Endometrial microvascular endothelial cells (primary cell): ENCODE measurements around the gene SRPRB. TPM values are rescaled to one million over a fixed set of nuclear protein-coding genes. Genes with fewer than 3 reads are reported as not detected.
"Not testable (repeated sequence)": the region's sequence is repeated elsewhere in the genome, so short reads cannot be mapped to it uniquely, and the experiment has no call there.

Experiments used
- in situ Hi-C: cut with HindIII; loops from 2 replicates; pipeline ENCODE4 v1.10.0; 2017; ENCODE audit warnings: low sequenced_read_pairs, low pct_unique_long_range_greater_than_20kb; ENCODE audit errors: inconsistent ontology term
- total RNA-seq: library from RNA; depleted of rRNA; stranded (reverse); fragments of >200 nt; gene quantifications from one replicate; pipeline ENCODE4 v1.2.3, GENCODE V29; 2015; ENCODE audit errors: inconsistent ontology term

The SRPRB gene
- total RNA-seq, 1 donor from 2014 or later: 122 TPM

DNA sequence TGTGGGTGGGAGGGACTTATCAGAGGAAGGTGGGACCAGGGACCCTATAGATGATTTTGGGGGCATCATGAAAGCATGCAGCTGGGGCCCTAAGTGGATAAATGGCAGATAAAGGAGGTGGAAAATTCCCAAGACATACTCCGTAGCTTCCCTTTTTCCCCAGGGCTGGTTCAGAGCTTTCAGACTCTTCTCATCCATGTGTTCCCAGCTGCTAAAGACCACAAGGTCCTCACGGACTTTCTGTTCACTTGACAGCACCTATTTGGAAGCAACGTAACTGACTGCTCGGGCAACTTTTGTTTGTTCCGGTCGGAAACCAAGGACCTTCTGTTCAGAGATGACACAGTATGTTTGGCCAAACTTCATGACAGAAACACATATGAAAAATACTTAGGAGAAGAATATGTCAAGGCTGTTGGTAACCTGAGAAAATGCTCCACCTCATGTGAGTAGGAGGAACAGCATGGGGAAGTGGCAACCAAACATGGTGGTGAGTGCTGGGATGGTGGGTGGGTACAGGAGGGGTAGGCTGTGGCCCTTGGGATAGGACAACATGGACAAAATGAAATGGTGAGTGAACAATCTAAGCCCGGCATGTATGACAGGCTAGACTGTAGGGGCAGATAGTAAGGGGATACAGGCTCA is 28.7 kb upstream of the SRPRB start:
- in situ Hi-C loops: no loop called here

GRCh38 chr3:133777807-133778568 is 27.6 kb upstream of the SRPRB start:
- in situ Hi-C loops: no loop called here

DNA sequence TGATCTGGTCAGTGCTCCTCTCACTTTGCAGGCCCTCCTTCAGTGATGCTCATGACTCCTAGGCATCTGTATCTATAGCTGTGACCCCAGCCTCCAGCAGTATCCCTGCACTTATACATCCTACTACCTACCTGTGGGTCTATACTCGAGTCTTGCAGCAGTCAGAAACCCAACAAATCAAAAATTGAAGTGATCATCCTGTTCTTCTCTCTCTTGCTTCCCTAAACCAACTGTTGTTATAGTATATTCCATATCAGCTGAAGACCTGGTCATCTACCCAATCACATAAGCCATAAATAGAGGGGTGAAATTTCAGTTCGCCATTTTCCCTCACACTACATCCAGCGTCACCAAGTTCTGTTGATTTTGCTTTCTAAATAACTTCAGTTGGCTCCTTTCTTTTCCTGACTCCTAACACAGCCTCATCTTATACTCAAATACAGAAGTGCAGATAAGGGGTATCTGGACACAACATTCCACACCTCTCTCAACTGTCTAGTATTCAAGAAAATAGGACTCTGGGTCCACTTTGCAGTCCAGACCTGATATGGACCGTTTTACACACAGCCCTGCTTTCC is 25.9 kb upstream of the SRPRB start:
- in situ Hi-C loops: no loop called here

GRCh38 chr3:133780756-133781155 is 24.9 kb upstream of the SRPRB start:
- in situ Hi-C loops: not testable (repeated sequence)

- in situ Hi-C loops: no loop called here
Measured at GRCh38 chr3:133781570-133781969, 24.0 kb upstream of the SRPRB start.

DNA sequence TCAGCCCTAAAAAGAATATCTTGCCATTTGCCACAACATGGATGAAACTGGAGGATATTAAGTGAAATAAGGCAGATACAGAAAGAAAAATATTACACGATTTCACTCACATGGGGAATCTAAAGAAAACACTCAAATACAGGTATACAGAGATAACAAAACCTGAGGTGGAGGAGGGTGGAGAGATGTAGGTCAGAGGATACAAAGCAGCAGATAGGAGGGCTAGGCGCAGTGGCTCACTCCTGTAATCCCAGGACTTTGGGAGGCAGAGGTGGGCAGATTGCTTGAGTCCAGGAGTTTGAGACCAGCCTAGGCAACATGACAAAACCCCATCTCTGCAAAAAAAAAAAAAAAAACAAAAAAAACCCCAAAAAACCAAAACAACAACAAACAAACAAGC is 23.2 kb upstream of the SRPRB start:
- in situ Hi-C loops: no loop called here

DNA sequence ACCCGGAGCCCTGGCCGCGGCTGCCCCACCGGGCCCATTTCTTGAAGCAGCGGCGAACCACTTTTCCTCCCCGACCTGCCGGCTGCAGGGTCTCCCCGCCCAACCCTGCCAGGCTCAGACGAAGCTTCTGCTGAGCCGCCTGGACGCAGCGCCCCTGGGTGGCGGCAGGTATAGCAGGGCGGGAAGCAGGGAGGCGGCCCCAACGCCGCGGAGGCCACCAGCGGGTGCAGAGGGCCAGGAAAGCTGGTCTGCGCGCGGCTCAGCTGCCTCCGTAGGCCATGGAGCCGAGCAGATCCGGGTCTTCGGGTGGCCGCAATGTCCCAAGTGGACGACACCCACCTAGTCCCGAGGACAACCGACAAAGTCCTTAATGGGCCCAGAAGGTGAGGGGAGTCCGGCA is 21.9 kb upstream of the SRPRB start:
- in situ Hi-C loops: no loop called here

GRCh38 chr3:133788024-133788423 is 17.6 kb upstream of the SRPRB start:
- in situ Hi-C loops: no loop called here

DNA sequence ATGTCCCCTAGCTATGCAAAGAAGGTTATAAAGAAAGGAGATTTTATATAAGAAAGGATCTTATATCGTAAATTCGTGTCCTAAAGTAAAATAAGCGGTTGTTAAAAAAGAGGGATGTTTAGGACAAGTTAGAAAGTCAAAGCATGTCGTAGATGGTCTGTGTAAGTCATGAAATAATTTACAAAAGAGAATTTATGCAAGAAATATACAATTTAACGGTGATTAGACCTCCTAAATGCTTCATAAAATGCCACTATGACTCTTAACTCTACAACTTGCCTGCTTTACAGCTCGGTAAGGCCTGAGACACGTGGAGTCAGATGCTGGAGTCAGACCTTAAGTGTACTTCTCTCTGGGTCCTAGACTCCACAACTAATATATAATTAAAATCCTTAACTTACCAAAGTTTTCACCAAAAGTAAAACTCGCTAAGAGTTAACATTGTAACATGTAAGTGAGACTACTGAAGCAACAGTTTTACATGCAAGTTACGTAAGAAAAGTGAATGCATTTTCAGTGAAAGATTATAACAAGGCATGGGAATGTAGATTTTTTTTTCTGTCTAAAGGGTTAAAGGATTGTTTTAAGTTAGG is 13.3 kb upstream of the SRPRB start:
- in situ Hi-C loops: no loop called here

DNA sequence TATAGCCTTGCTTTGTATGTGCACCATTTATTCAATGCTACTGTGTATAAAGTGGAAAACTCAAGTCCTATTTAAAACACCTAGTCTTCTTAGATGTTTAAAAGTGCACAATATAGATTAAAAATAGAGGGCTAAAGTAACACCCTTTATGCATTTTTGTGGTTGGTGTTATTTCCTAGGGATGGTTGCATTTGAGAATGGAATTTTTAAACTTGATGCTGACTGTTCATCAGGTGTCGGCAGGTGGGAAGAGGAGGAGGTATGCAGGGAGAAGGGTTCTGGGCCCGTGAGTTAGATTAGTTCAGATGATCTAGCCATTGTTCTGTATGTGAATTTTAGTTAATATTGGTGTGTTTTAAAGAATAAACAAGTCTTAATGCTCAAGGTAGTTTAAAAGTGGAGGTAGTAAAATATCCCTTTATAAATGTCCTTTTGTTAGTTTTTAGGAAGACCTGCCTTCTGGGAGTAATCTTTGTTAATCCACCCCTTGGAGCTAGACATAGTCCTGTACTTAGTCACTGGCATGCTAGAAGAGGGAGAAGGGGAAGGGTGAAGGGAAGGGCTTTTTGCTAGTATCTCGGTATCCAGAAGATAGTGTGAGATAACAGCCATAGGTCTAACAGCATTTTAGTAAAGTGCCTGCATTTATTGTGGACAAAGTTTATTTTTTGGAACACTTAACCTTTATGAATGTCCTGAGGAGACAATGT is 8.1 kb upstream of the SRPRB start:
- in situ Hi-C loops: no loop called here

DNA sequence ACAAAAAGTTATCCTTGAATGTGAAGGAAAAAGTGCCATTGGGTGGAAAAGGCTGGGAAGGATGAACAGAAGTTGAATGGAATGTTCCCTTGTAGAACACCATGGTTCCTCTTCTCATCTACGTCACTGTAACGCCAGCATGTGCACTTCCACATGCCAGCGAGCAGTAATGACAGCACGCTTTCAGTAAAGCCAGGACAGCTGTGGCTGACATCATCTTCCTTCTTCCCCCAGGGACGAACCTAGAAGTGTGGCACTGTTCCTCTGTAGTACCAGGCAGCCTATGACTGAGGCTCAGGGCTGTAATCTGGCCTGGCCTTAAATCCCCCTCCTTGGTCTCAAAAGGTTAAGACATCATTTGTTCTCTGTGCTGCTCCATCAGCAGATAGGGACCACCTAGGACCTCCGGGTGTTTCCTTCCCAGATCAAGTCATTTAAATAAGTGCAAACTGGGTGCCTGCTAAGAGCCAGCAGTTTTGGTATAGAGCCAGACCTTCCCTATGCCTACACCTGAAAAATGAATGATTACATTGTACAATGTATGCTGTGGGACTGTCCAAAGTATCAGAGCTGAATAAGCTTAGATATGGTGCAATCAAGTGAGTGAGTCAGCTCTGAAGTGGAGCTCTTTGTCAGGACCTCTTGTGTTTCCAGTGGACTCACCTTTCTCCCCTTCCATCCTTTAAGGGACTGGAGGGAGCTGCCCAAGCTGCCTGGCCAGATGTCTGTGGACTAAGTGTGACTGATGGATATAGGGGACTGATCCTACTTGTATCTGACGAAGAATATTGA is 5.6 kb upstream of the SRPRB start:
- in situ Hi-C loops: loop anchor here (25.0 kb wide), 1 partner anchor 137 kb away; no protein-coding TSS in a partner anchor

DNA sequence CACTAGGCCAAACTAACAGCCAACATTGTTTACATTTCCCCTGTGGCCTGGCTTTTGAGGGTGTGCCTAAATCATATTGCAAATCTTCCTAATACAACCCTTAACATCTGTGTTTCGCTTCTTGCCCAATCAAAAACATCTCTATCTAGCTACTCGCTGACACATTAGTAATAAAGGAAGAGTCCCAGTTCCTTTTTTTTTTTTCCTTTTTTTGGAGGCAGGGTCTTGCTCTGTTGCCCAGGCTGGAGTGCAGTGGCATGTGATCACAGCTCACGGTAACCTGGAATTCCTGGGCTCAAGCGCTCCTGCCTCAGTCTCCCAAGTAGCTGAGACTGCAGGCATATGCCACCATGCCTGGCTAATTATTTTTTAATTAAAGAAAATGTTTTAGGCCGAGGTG is 2.1 kb upstream of the SRPRB start:
- in situ Hi-C loops: loop anchor here (25.0 kb wide), 1 partner anchor 134 kb away; no protein-coding TSS in a partner anchor

DNA sequence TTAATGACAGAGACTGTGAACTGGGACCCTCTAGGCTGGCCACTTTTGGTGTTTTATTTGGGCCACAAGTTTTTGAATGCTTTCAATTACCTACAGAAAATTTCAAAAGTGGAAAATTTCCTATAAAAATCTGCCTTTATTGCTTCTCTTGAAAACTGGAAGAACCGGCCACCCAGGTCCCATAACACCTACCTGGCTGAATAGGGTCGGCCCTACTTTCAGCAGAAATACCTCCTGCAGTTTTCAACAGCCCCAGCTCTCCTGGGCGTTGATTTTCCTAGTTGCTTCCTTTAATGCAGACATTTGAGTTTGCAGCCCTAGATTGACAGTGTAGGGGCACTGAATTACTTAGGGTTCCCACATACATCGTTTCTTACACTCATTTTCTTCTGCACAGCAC is 719 bp upstream of the SRPRB start:
- in situ Hi-C loops: loop anchor here (25.0 kb wide), 1 partner anchor 132 kb away; no protein-coding TSS in a partner anchor

DNA sequence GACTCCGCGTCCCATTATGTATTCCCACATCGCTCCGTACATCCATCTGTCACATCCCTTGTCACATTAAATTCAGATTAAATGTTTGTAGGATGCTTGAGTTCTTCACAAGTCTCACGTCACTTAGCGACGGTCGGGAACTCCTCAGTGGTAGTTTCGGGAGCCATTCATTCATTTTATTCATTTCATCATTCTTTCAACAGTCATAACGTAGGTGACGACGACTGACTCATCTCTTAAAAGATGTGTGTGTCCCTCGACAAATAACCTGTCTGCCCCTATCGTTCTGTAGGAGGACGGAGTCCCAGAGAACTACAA is 272 bp upstream of the SRPRB start:
- in situ Hi-C loops: loop anchor here (25.0 kb wide), 1 partner anchor 132 kb away; no protein-coding TSS in a partner anchor

DNA sequence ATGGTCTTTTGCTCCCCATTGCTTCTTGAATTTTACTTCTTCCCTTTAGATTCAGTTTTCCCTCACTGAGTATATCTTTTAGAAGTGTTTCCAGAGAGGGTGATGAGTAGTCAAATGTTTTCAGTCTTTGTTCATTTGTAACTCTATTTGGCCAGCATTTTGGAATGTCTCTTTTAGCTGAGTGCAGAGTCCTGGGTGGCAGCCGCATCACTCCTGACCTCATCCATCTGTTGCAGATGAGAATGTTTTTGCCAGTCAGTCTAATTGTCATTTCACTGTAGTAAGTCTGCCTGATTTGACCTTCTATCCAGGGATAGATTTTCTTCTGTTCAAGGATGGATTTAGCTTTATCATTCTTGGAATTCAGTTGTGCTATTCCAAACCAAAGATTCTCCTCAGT is 7.3 kb downstream of the SRPRB start:
- in situ Hi-C loops: loop anchor here (25.0 kb wide), 1 partner anchor 124 kb away; no protein-coding TSS in a partner anchor

DNA sequence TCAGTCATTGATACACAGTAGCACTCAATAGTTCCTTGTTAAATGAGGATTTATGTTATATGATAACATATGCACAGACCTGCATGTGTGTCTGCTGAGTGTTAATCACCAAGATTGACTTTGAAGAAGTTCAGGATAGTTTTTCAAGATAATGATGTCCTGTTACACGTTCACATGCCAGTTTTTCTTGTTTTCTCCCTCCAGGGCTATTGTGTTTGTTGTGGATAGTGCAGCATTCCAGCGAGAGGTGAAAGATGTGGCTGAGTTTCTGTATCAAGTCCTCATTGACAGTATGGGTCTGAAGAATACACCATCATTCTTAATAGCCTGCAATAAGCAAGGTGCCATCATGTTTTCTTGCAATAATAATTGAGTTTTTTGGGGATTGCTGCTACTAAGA is 9.8 kb downstream of the SRPRB start:
- in situ Hi-C loops: loop anchor here (25.0 kb wide), 1 partner anchor 122 kb away; no protein-coding TSS in a partner anchor

DNA sequence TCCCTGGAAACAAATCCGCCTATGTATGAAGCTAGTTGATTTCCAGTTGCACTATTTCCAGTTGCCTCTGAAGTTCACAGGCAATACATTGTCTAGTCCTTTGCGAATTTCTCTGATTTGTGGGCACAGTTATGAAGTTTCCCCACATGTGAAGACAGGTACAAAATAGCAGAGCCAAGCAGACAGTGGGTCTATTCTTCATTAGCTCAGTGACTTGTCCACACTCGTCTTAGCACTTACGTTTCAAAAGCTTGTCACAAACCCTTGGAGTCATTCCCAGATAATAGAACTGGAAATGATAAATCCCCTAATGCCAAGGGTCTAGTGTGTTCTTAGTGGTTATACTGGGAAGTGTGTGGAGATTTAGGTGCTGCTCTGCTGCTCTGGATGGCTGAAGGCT is 14.5 kb downstream of the SRPRB start:
- in situ Hi-C loops: loop anchor here (25.0 kb wide), 1 partner anchor 117 kb away; no protein-coding TSS in a partner anchor
